CD1c-positive myeloid dendritic cell (primary cell): Measurements from ENCODE around the gene ARFGAP3.

Source experiments
- DNase-seq: peaks from one replicate; pipeline ENCODE4 v3.0.0-alpha.2; 2016; ENCODE audit errors: extremely low spot score

The ARFGAP3 gene

GRCh38 chr22:42820045-42820763 is 36.9 kb downstream of the ARFGAP3 start:
- no peak for DNase-seq

GRCh38 chr22:42819412-42820044 is 37.5 kb downstream of the ARFGAP3 start:
- no peak for DNase-seq

- DNase-seq, result no peak
These were observed 39.5 kb downstream of the ARFGAP3 start for GRCh38 chr22:42817556-42817955.

GRCh38 chr22:42816336-42816735 is 40.7 kb downstream of the ARFGAP3 start:
- no peak for DNase-seq

GRCh38 chr22:42814616-42815015 is 42.5 kb downstream of the ARFGAP3 start:
- DNase-seq, result no peak

GRCh38 chr22:42814215-42814614 is 42.9 kb downstream of the ARFGAP3 start:
- no peak for DNase-seq

GRCh38 chr22:42813501-42813900 is 43.6 kb downstream of the ARFGAP3 start:
- DNase-seq, result no peak

GRCh38 chr22:42811459-42811858 is 45.6 kb downstream of the ARFGAP3 start:
- DNase-seq, result no peak

GRCh38 chr22:42808521-42808920 is 48.6 kb downstream of the ARFGAP3 start:
- DNase-seq, result no peak

- no peak for DNase-seq
These were observed 49.9 kb downstream of the ARFGAP3 start for GRCh38 chr22:42807185-42807584.

GRCh38 chr22:42805998-42806830 is 50.9 kb downstream of the ARFGAP3 start:
- DNase-seq, result no peak

GRCh38 chr22:42805016-42805997 is 51.8 kb downstream of the ARFGAP3 start:
- DNase-seq, result no peak

GRCh38 chr22:42803389-42803788 is 53.7 kb downstream of the ARFGAP3 start:
- DNase-seq, result no peak

- DNase-seq, result no peak
These were observed 55.6 kb downstream of the ARFGAP3 start for GRCh38 chr22:42801252-42802080.

GRCh38 chr22:42800451-42801251 is 56.4 kb downstream of the ARFGAP3 start:
- DNase-seq, result no peak

- no peak for DNase-seq
These were observed 57.3 kb downstream of the ARFGAP3 start for GRCh38 chr22:42799461-42800405.

- no peak for DNase-seq
These were observed 58.0 kb downstream of the ARFGAP3 start for GRCh38 chr22:42799061-42799460.

- DNase-seq, result peak; percentile 5
These were observed 60.1 kb downstream of the ARFGAP3 start for GRCh38 chr22:42797011-42797410.

GRCh38 chr22:42796081-42796480 is 61.0 kb downstream of the ARFGAP3 start:
- DNase-seq, result no peak
